Measurements from ENCODE around the gene GNG2.

The GNG2 gene

DNA sequence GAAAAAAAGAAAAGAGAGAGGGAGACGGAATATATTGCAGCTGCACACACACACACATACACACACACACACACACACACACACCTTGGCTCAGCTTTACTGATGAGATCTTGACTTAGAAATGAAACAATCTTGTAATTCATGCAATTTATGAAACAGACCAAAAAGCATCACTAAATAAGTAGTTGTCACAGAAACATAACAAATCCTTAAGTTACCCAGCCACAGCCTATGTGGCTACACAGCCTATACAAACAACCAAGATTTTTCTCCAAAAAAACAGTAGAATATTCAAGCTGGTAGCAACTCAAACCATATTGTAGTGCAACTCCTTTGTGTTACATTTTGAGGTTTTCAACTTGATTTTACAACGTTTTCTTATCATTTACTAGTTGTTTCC lies 37.9 kb upstream of the GNG2 start:
- ChIA-PET POLR2A (no interaction called here), CTCF (interaction anchor here (0.9 kb wide), 1 partner anchor 156 kb away, joined by 4 read pairs; no protein-coding TSS in a partner anchor)
- H3K4me3 ChIP-seq (ENCODE audit: low read depth, low read length): no peak overlapping the region
- H3K4me1 ChIP-seq (ENCODE audit: control insufficient read depth, insufficient read depth, low read length): no peaks in the 10 kb centered on the region
- no peak for TF ChIP-seq ZNF266 (tag by site-specific recombination; IDR thresholded peaks at IDR 0.05; ENCODE audit: low read depth)
- TF ChIP-seq YY2 (tag by site-specific recombination; IDR thresholded peaks at IDR 0.05): no peak
- no peak for TF ChIP-seq KLF10 (tag by site-specific recombination; IDR thresholded peaks at IDR 0.05)
- no peak for TF ChIP-seq ZNF423 (tag by site-specific recombination; IDR thresholded peaks at IDR 0.05)
- TF ChIP-seq ZBTB1 (tag by site-specific recombination; IDR thresholded peaks at IDR 0.05): no peak
- no peak for TF ChIP-seq ZNF785 (tag by site-specific recombination; IDR thresholded peaks at IDR 0.05)
- TF ChIP-seq, protein P1, sequence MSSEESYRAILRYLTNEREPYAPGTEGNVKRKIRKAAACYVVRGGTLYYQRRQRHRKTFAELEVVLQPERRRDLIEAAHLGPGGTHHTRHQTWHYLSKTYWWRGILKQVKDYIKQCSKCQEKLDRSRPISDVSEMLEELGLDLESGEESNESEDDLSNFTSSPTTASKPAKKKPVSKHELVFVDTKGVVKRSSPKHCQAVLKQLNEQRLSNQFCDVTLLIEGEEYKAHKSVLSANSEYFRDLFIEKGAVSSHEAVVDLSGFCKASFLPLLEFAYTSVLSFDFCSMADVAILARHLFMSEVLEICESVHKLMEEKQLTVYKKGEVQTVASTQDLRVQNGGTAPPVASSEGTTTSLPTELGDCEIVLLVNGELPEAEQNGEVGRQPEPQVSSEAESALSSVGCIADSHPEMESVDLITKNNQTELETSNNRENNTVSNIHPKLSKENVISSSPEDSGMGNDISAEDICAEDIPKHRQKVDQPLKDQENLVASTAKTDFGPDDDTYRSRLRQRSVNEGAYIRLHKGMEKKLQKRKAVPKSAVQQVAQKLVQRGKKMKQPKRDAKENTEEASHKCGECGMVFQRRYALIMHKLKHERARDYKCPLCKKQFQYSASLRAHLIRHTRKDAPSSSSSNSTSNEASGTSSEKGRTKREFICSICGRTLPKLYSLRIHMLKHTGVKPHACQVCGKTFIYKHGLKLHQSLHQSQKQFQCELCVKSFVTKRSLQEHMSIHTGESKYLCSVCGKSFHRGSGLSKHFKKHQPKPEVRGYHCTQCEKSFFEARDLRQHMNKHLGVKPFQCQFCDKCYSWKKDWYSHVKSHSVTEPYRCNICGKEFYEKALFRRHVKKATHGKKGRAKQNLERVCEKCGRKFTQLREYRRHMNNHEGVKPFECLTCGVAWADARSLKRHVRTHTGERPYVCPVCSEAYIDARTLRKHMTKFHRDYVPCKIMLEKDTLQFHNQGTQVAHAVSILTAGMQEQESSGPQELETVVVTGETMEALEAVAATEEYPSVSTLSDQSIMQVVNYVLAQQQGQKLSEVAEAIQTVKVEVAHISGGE (tag by site-specific recombination; conservative IDR thresholded peaks at IDR 0.05; ENCODE audit: low read depth): no peak
- TF ChIP-seq ZNF791 (tag by site-specific recombination; IDR thresholded peaks at IDR 0.05): no peak
- no peak for TF ChIP-seq SCRT2 (tag by site-specific recombination; IDR thresholded peaks at IDR 0.05)
- TF ChIP-seq ZNF558 (tag by site-specific recombination; IDR thresholded peaks at IDR 0.05): no peak
- TF ChIP-seq ZNF585B (tag by site-specific recombination; IDR thresholded peaks at IDR 0.05): no peak
- no peak for TF ChIP-seq ZNF223 (tag by site-specific recombination; IDR thresholded peaks at IDR 0.05)
- no peak for TF ChIP-seq OSR2 (tag by site-specific recombination; IDR thresholded peaks at IDR 0.05)
- TF ChIP-seq ZBTB21 (tag by site-specific recombination; IDR thresholded peaks at IDR 0.05): no peak
- TF ChIP-seq RBAK (tag by site-specific recombination; IDR thresholded peaks at IDR 0.05): no peak
- TF ChIP-seq, protein P2, sequence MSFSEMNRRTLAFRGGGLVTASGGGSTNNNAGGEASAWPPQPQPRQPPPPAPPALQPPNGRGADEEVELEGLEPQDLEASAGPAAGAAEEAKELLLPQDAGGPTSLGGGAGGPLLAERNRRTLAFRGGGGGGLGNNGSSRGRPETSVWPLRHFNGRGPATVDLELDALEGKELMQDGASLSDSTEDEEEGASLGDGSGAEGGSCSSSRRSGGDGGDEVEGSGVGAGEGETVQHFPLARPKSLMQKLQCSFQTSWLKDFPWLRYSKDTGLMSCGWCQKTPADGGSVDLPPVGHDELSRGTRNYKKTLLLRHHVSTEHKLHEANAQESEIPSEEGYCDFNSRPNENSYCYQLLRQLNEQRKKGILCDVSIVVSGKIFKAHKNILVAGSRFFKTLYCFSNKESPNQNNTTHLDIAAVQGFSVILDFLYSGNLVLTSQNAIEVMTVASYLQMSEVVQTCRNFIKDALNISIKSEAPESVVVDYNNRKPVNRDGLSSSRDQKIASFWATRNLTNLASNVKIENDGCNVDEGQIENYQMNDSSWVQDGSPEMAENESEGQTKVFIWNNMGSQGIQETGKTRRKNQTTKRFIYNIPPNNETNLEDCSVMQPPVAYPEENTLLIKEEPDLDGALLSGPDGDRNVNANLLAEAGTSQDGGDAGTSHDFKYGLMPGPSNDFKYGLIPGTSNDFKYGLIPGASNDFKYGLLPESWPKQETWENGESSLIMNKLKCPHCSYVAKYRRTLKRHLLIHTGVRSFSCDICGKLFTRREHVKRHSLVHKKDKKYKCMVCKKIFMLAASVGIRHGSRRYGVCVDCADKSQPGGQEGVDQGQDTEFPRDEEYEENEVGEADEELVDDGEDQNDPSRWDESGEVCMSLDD (tag by site-specific recombination; IDR thresholded peaks at IDR 0.05): no peak
- TF ChIP-seq, protein P3, sequence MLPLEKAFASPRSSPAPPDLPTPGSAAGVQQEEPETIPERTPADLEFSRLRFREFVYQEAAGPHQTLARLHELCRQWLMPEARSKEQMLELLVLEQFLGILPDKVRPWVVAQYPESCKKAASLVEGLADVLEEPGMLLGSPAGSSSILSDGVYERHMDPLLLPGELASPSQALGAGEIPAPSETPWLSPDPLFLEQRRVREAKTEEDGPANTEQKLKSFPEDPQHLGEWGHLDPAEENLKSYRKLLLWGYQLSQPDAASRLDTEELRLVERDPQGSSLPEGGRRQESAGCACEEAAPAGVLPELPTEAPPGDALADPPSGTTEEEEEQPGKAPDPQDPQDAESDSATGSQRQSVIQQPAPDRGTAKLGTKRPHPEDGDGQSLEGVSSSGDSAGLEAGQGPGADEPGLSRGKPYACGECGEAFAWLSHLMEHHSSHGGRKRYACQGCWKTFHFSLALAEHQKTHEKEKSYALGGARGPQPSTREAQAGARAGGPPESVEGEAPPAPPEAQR (tag by site-specific recombination; IDR thresholded peaks at IDR 0.05): no peak
- TF ChIP-seq ZNF654 (tag by site-specific recombination; IDR thresholded peaks at IDR 0.05; ENCODE audit: low read depth): no peak
- TF ChIP-seq KLF9 (tag by site-specific recombination; IDR thresholded peaks at IDR 0.05; ENCODE audit: low read depth): no peak
- TF ChIP-seq ZNF169 (tag by site-specific recombination; IDR thresholded peaks at IDR 0.05): no peak
- no peak overlapping the region for H3K27ac ChIP-seq (ENCODE audit: extremely low read depth, low read depth, low read length)
- no peaks in the 10 kb centered on the region for H3K9me3 ChIP-seq (ENCODE audit: control insufficient read depth, insufficient read depth, low read depth, low read length)
- no peaks in the 10 kb centered on the region for H3K36me3 ChIP-seq (ENCODE audit: control insufficient read depth in 2 of 2, insufficient read depth in 1 of 2, low read length in 2 of 2)

DNA sequence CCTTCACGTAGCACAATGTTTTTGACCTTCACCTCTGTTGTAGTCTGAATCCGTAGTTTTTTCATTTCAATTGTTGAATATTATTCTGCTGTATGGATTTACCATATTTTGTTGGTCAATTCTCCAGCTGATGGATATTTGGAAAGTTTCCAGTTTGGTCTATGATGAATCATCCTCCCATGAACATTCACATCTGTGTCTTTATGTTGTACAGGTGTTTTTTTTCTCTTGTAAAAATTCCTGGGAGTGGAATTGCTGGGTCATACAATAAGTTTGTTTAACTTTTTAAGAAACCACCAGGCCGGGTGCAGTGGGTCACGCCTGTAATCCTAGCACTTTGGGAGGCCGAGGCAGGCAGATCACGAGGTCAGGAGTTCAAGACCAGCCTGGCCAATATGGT lies 36.7 kb upstream of the GNG2 start:
- no peak overlapping the region for H3K27ac ChIP-seq (ENCODE audit: extremely low read depth, low read depth, low read length)
- H3K36me3 ChIP-seq (ENCODE audit: control insufficient read depth in 2 of 2, insufficient read depth in 1 of 2, low read length in 2 of 2): no peaks in the 10 kb centered on the region
- TF ChIP-seq, protein P4, sequence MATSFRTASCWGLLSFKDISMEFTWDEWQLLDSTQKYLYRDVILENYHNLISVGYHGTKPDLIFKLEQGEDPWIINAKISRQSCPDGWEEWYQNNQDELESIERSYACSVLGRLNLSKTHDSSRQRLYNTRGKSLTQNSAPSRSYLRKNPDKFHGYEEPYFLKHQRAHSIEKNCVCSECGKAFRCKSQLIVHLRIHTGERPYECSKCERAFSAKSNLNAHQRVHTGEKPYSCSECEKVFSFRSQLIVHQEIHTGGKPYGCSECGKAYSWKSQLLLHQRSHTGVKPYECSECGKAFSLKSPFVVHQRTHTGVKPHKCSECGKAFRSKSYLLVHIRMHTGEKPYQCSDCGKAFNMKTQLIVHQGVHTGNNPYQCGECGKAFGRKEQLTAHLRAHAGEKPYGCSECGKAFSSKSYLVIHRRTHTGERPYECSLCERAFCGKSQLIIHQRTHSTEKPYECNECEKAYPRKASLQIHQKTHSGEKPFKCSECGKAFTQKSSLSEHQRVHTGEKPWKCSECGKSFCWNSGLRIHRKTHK (tag by site-specific recombination; IDR thresholded peaks at IDR 0.05): no peak
- TF ChIP-seq SP2 (tag by site-specific recombination; IDR thresholded peaks at IDR 0.05): no peak
- 0 out of 2 replicates have a peak, but pooled peaks have one; percentile 7 for TF ChIP-seq ZNF140 (tag by site-specific recombination; IDR thresholded peaks at IDR 0.05)
- TF ChIP-seq ZNF132 (tag by site-specific recombination; IDR thresholded peaks at IDR 0.05; ENCODE audit: borderline replicate concordance): no peak
- H3K9me3 ChIP-seq (ENCODE audit: control insufficient read depth, insufficient read depth, low read depth, low read length): no peaks in the 10 kb centered on the region
- ChIA-PET CTCF (no interaction called here), POLR2A (no interaction called here)
- H3K4me3 ChIP-seq (ENCODE audit: low read depth, low read length): no peak overlapping the region
- no peaks in the 10 kb centered on the region for H3K4me1 ChIP-seq (ENCODE audit: control insufficient read depth, insufficient read depth, low read length)
